AG09309 (cell line): ENCODE results near the gene MLXIPL.
"Not testable (repeated sequence)": the region's sequence is repeated elsewhere in the genome, so short reads cannot be mapped to it uniquely, and the experiment has no call there.

ENCODE experiments used
- DNase-seq: peaks from one replicate; pipeline ENCODE4 v3.0.0-alpha.2; 2010; ENCODE audit warnings: low read depth
- H3K4me3 ChIP-seq: 2 replicates; pipeline ENCODE4 v1.5.1; 2011; ENCODE audit warnings: mild to moderate bottlenecking, low read depth, low read length, moderate library complexity; ENCODE audit not compliant: control insufficient read depth
- CTCF ChIP-seq: IDR thresholded peaks from 2 replicates; pipeline ENCODE4 v1.5.1; 2011; ENCODE audit warnings: mild to moderate bottlenecking, low read depth, low read length, inconsistent platforms; ENCODE audit not compliant: insufficient read depth, control insufficient read depth; ENCODE audit errors: missing control alignments

The MLXIPL gene

GRCh38 chr7:73668886-73669230, 44.5 kb upstream of the MLXIPL start:
- TF ChIP-seq CTCF, result no peak
- peak overlapping the region; percentile 82 for H3K4me3 ChIP-seq
- no peak for DNase-seq

GRCh38 chr7:73668103-73668885, 44.0 kb upstream of the MLXIPL start:
- TF ChIP-seq CTCF, result no peak
- H3K4me3 ChIP-seq, result peak overlapping the region; percentile 82
- no peak for DNase-seq

- DNase-seq, result peak; percentile 37
- peak within 1 kb of the TSS; percentile 82 for H3K4me3 ChIP-seq
- peak; percentile 65 for TF ChIP-seq CTCF
Observed at GRCh38 chr7:73667344-73668102, 43.2 kb upstream of the MLXIPL start, which contains the start of gene VPS37D. Gene VPS37D (plus strand): TSS chr7:73667831. CDS start chr7:73667959, 128 bp downstream.

- DNase-seq, result no peak
- no peak overlapping the region for H3K4me3 ChIP-seq
- TF ChIP-seq CTCF, result no peak
Observed at GRCh38 chr7:73663033-73663432, 38.7 kb upstream of the MLXIPL start.

- not testable (repeated sequence) for H3K4me3 ChIP-seq, DNase-seq
Observed at GRCh38 chr7:73660594-73660993, 36.3 kb upstream of the MLXIPL start.

- no peak for TF ChIP-seq CTCF
- no peak for DNase-seq
- no peak overlapping the region for H3K4me3 ChIP-seq
Observed at GRCh38 chr7:73659983-73660382, 35.7 kb upstream of the MLXIPL start.

- DNase-seq, H3K4me3 ChIP-seq: not testable (repeated sequence)
Observed at GRCh38 chr7:73655309-73655708, 31.0 kb upstream of the MLXIPL start.
